C1 segment of cervical spinal cord (tissue), 14 donors: ENCODE results near the gene IRS1.

Experiments used
- DNase-seq, 14 donors: peaks; one replicate each; lab custom pipeline; 2025; lab: John Stamatoyannopoulos, UW

The IRS1 gene

GRCh38 chr2:226758921-226759640, 40.5 kb downstream of the IRS1 start:
- no peak for DNase-seq

DNA sequence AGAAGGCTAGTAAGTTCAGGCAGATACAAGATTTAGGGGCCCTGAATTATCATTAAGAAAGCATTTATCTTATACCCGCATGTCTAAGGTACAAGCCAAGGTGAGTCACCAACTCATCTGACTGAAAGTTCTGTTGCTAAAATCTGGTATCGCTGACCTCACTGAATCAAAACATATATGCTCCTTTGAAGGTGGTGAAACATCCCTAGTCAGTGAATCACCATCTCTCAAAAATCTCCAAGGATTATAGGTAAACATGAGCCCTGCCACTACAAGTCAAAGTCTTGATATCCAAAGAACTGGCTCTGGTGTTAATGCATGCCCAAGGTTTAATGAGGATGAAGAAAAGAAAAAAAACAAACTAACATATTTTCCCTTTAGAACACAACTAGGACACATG, 43.5 kb downstream of the IRS1 start:
- DNase-seq = no peak

GRCh38 chr2:226755631-226756030, 44.0 kb downstream of the IRS1 start:
- DNase-seq = no peak

- DNase-seq = no peak
Measured at GRCh38 chr2:226754821-226755604, 44.6 kb downstream of the IRS1 start.

GRCh38 chr2:226752887-226753286, 46.7 kb downstream of the IRS1 start:
- DNase-seq = no peak

- no peak for DNase-seq
Measured at GRCh38 chr2:226747288-226747687, 52.3 kb downstream of the IRS1 start.

DNA sequence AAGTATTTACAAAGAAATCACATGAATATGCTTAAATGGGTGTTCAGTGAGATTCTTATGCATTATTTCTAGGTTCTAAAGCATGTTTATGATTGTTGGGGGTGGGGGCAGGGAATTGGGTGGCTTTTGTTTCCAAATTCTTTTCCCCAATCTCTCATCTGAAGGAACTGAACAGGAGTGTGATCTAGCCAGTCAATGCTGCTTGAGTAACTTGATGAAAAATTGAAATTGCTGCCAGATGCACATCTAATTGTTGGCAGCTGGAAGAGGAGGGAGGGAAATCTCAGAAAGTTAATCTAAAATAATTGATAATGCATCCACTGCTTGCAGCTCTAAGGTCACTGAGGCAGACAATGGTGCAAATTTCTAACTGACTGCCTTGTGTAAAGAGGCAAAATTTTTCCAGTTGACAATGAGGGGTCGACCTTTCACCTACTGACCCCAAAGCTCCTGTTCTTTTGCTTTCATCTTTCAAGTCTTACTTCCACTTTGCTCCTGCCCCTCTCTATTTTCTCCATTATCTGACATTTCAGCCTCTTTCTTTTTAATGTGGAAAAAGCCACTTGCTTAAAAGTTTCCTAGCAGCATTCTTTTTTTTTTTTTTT, 53.3 kb downstream of the IRS1 start:
- DNase-seq = no peak

DNA sequence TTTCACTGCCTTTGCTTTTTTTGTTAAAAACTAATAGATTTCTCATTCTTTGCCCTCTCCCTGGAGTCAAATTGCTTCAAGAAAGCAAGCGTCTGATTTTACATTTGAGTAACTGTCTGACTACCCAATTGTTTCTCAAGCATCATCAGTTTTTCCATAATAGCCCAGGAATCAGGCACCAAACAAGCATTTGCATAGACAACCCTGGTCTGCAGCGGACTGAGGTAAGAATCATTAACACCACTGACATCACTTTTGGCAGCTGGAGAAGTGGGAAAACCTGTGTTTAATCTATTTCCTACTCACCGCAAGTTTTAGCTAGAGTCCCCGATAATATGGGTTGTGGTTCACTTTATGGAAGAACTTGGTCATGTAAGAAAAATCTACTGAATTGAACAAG, 55.7 kb downstream of the IRS1 start:
- no peak for DNase-seq

- peak in 10 of 14 donors; percentile 3 to 82 (median 52) for DNase-seq
Measured at GRCh38 chr2:226742347-226742746, 57.3 kb downstream of the IRS1 start.

- no peak for DNase-seq
Measured at GRCh38 chr2:226740039-226740648, 59.5 kb downstream of the IRS1 start.

GRCh38 chr2:226739545-226740030, 60.0 kb downstream of the IRS1 start:
- no peak for DNase-seq

DNA sequence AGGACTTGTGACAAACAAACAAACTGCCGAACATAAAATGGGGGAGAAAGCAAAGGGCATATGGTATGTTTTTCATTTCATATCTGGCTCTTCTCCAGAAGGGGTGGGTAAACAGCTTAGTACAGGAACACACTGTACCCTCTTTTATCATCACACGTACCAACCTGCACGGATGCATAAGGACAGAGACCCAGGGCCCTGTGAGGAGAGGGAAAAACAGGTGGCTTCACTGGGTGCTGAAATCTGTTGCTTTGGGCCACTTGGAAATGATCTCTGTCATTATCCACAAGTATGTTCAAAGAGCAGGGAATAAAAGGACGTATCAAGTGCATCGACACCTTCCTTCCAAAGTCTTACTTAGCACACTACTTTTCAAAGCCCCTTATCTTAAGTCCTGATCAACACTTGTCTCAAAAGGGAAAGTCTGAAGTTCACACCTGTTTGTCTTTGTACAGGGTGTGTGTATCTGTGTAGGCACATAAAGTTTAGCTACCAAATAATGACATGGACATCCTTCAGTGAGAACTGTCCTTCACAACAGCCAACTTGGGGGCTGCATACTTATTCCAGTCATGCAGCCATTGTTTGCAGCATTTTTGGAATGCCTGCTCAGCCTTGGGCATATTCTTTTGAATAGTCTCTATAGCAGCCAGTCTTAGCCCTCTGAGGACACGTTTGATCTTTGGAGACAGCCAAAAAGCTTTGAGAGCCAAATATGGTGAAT, 60.6 kb downstream of the IRS1 start:
- peak in 2 of 14 donors; percentile 2 to 32 for DNase-seq

DNA sequence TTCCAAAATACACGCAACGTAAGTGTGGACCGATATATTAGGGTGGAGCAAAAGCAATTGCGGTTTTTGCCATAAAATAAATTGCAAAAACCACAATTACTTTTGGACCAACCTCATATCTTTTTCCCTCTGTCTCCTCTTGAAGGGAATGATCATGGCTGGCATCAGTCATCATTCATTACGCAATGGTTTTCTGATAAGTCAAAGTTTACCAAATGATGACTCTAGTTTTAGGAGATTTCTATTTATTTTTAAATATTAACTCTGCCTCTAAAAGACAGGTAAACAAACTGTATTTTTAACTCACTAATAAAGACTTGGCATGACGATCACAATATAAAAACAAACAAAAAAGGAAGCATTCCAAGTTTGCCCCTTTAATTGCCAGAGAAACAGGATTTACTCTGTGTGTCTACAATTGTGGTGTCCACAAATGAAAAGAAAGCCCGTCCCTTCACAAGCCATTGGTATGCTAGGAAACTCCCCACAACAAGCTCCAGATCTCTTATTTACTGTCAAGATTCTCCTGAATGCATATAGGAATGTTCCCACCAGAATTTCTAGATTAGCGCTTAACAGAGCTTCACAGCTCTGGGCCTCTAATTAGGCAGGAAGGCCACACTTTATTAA, 61.3 kb downstream of the IRS1 start:
- DNase-seq = no peak

- DNase-seq = no peak
Measured at GRCh38 chr2:226736382-226736781, 63.2 kb downstream of the IRS1 start.

DNA sequence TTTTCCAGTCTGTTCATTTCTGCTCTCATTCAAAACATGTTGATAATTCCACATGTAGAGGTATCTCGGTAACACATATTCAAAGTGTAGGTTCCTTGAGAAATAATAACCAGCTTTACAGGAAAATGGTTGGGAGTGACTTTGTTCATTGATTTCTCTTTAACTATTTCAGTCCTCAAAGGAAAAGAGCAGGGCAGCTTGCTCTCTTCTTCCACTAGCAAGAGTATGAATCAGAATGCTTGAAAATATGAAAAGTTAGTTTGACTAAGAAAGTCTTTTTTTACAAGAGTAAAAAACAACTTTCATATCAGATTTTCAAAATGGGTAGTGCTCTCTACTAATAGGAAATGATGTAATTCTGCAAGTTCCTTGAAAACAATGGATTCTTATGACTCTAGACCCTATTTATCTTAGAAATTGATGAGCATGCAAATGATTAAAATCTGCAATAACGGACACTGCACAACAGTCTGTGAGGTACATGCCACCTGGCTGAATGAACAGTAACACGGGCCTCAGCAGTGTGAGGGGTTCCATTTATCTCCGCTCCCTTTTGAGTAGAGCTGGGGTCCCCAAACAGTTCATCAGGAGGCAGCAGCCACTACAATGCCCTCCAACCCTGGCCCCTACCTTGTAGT, 65.6 kb downstream of the IRS1 start:
- no peak for DNase-seq

DNA sequence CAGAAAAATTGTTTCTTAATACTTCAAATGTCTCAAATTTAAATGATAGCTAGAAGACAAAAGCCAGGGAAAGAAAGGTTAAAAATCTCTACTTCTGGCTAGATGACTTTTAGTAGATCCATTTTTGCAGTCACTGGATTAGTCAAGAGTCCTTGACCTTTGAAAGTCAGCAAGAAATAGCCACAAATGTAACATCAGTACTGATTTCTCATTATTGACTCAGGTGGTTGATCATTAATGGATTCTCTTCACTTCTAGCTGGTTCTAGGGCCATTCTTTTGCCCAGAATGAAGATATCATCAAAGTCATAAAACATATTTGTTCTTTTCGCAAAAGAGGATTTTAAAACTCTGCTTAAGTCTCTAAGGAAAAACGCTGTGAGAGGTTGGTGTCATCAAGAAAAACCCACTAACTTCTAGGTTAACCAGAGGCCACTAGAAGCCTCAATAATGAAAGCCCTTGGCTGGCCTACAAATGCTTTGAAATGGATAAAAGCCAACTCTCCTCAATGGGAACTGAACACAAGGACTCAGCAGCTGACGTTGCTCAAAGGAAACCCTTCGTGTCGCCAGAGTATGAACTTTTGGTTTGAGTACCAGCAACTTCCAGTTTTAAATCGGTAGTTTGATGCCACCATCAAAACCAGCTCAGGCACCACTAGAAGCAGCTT, 66.3 kb downstream of the IRS1 start:
- peak in 1 of 14 donors; percentile 6 for DNase-seq

DNA sequence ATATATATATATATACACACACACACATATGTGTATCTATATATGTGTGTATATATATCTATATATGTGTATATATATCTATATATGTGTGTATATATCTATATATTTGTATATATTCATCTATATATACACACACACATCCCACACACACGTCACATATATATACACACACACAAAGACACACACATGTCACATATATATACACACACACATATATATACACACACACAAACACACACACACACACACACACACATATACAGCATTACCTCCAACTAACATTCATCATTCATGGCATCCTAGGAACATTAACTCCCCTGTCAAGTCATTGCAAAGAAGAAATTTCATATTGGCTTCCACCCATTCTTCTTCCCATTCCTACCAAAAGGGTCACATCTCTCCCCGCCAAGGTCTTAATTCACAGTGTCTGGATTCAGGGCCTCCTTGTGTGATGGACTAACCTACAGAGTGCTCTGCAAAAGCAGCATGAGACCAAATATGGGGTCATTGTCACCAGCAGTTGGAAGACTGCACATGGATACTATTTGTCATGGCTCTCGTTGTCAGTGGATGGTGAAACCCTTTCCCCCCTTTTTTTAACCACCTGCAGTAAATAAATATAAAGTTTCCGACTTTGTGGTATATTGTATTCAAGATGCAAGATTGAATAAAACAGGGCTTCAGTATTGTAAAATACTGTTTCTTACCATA, 67.0 kb downstream of the IRS1 start:
- no peak for DNase-seq

- DNase-seq = no peak
Measured at GRCh38 chr2:226730481-226730880, 69.1 kb downstream of the IRS1 start.

GRCh38 chr2:226728996-226729395, 70.6 kb downstream of the IRS1 start:
- DNase-seq = no peak
